C4-2B (cell line): ENCODE measurements around the gene GRHL1.
"Not testable (repeated sequence)": the region's sequence is repeated elsewhere in the genome, so short reads cannot be mapped to it uniquely, and the experiment has no call there.

Source experiments
- CTCF ChIP-seq: fragments of 450-650 bp; conservative IDR thresholded peaks from 2 replicates; pipeline ENCODE4 v1.5.1; 2017; ENCODE audit warnings: mild to moderate bottlenecking
- ZFX ChIP-seq: fragments of 450-650 bp; IDR thresholded peaks from 2 replicates; pipeline ENCODE4 v1.6.1; 2017

GRCh38 chr2:10015376-10015989 lies 64.0 kb downstream of the GRHL1 start:
- TF ChIP-seq CTCF, ZFX: not testable (repeated sequence)
